HG03565 (cell line): ENCODE measurements around the gene SMARCD3.

Source experiments
- ATAC-seq: cut with Tn5 transposase; IDR thresholded peaks from one replicate; pipeline ENCODE4 v1.9.1; 2021; ENCODE audit warnings: mild to moderate bottlenecking, moderate library complexity; ENCODE audit not compliant: unreplicated experiment

The SMARCD3 gene

DNA sequence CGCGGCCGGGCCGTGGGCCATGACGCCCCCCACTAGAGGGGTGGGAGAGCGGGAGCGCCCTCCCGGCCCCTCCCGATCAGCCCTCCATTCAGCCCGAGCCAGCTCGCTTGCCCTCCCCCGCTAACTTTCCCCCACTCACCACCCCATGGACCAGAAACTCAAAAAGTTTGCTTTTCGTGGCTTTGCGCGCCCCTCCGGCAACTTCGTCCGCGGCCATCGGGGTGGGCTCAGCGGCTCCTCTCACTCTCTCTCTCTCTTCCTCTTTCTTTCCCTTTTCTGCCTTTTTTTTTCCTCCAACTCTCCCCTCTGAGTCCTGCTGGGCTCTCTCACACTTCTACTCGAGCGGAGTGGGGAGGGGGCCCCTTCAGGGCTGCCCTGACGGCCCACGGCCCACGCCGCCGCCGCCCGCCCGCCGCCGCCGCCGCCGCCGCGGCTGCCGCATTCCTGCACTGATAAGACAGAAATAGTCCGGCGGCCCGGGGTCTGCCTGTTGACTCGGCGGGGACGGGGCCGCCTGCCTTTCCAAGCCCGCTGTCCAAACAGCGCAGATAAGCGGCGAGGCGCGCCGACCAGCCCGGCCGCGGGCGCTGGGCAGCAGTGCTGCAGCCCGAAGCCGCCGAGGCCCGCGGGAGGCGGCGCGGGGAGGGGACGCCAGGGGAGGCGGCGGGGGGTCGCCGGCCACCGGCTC lies at the start of gene SMARCD3:
TSS of gene SMARCD3 (minus strand) at position 349 of the 688 bp plus-strand sequence. CDS start at position 217, 132 bp downstream.
- ATAC-seq = no peak

DNA sequence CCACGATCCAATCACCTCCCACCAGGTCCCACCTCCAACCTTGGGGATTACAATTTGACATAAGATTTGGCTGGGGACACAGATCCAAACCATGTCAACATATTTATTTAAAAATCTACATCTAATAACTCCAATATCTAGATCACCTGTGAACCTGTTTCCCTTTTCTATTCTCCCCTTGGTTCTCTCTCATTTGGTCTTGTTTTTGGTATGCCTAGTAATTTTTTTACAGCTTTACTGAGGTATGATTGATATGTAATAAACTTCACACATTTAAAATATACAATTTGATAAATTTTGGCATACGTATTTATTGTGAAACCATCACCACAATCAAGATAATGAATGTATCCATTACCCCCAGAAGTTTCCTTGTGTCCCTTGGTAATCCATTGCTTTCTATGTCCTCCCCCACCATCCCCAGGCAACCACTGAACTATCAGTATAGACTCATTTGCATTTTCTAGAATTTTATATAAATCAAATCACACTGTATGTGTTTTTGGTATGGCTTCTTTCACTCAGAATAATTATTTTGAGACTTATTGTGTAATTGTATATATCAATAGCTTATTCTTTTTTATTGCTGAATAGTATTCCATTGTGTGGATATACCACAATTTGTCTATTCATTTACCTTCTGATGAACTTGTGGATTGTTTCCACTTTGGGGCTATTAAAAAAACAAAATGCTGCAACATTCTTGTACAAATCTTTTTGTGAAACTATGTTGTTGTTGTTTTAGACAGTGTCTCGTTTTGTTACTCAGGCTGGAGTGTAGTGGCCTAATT lies 47.9 kb upstream of the SMARCD3 start:
- no peak for ATAC-seq

DNA sequence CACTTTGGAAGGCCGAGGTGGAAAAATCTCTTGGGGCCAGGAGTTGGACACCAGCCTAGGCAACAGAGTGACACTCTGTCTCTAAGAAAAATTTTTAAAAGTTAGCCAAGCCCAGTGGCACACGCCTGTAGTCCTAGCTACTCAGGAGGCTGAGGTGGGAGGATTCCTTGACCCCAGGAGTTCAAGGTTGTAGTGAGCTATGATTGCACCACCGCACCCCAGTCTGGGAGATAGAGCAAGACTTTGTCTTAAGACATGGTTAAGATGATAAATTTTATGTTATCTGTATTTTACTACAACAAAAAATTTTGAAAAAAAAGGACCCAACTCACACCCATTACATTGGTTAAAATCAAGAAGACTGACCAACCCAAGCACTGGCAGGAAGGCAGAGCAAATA lies 44.4 kb upstream of the SMARCD3 start:
- no peak for ATAC-seq

DNA sequence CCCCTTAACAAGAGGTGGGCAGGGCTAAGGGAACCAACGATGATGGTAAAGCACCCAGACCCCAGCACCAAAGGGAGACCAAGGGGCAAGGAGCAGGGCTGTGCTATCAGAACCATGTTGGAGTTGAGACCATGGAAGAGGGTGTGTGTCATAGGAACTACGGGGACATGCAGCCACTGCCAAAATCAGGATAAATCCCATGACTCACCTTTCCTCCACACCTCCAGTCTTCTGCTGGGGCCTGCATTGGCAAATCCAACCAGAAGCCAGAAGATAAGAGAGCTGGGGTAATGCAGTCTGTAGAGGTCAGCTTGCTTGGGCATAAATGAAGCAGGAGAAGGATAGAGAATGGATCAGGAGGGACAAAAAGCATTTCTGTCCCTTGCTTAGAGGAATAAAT lies 42.7 kb upstream of the SMARCD3 start:
- ATAC-seq = no peak

DNA sequence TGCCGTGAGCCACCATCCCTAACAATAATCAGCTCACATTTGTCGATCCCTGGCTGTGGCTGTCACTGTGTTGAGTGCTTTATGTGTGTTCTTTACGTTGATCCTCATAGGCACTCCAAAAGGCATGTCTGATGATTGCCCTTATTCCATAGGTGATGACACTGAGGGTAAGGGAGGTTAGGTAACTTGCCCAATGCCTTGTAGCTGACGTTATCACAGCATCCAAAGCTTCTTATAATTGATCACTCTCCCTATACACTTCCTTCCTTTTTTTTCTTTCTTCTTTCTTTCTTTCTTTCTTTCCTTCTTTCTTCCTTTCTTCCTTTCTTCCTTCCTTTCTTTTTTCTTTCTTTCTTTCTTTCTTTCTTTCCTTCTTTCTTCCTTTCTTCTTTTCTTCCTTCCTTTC lies 41.9 kb upstream of the SMARCD3 start:
- no peak for ATAC-seq

DNA sequence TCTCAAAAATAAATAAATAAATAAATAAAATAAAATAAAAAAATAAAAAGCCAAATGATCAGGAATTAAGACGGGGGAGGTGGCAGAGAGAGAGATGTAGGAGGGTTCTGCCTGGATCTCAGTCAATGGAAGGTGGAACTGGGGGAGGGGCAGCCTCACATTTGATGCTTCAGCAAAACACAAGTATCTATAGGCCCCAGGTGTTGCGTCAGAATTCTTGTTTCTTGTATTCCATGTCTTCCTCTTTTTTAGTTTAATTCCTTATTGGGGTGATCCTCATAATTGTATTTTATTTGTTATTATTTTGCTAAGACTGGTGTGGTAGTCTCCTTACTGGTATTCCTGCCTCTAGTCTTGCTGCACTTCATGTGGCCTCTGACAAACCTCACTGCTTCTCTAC lies 41.4 kb upstream of the SMARCD3 start:
- ATAC-seq = no peak

DNA sequence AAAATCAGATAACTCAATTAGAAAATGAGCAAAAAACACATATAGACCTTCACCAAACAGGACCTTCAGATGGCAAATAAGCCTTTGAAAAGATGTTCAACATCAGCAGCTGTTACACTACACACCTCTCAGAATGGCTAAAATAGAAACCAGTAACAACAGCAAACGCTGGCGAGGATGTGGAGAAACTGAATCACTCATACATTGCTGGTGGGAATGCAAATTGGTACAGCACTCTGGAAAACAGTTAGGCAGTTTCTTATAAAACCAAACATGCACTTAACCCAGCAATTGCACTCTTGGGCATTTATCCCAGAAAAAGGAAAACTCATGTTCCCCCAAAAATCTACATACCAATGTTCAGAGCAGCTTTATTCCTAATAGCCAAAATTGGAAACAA lies 37.7 kb upstream of the SMARCD3 start:
- no peak for ATAC-seq

DNA sequence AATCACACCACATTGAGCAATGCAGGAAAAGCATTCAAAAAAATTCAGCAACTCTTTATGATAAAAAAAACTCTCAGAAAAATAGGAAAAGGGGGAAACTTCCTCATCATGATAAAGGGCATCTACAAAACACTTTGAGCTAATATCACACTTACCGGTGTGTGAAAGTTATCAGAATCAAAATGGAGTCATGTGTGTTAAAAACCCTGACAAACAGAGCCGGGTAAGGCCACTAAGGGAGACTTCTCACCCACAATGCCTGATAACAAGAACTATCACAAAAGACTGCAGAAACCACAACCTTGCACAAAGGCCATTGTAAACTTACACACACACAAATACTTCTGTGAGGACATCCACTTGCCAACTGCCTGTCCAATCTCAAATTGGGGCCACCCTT lies 34.8 kb upstream of the SMARCD3 start:
- ATAC-seq = no peak

DNA sequence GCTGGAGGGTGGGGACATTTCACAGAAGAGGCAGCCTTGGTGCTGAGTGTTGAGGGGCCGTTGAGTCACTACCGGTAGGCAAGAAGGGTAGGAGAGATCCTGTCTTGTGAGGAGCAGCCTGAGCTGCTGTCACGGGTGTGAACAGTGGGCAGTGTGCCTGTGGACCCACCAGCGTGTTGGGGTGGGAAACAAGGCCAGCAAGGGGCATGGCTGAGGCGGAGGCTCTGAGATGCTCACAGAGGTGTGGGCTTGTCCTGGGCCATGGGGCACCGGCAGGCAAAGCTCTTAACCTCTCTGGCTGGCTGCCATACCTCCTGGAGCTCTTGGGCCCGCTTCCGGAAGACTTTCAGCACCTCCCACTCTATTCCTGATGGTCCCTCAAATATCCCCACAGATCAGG lies 33.6 kb upstream of the SMARCD3 start:
- no peak for ATAC-seq

DNA sequence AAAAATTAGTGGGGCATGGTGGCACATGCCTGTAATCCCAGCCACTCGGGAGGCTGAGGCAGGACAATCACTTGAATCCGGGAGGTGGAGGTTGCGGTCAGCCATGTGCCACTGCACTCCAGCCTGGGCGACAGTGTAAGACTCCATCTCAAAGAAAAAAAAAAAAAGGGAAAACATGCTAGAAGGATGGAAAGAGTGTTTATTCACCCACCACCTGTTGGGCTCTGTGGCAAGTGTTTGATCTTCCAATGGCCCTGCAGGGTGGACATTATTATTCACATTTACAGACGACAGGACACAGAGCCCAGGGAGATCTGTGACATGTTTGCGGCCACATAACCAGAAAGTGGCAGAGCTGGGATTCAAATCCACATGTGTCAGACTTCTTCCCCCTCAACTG lies 33.2 kb upstream of the SMARCD3 start:
- ATAC-seq = no peak

DNA sequence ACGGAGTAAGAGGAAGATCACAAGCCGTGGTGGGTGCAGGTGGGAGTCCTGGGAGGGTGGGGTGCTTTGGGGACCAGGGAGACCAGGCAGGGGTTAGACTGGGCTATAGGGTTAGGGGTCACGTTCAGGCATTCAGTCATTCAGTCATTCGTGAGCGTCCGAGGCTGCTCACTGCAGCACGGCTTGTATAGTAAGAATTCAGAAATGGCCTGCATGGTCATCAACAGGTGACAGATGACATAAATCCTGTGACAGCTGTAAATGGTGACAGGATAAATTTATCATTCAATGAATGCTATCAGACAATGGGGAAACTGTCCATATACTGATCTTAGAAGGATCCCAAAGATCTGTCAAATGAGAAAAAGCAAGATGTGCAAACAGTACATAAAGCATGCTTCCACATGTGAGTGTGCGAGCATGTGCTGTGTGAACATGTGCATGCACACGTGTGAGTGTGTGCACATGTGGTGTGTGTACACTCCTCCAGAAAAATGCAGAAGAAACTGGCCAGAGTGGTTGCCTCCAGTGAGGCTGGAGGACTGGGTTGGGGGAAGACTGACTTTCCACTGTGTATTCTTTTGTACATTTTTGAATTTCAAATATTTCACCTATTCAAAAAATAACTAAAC lies 32.0 kb upstream of the SMARCD3 start:
- ATAC-seq = no peak

DNA sequence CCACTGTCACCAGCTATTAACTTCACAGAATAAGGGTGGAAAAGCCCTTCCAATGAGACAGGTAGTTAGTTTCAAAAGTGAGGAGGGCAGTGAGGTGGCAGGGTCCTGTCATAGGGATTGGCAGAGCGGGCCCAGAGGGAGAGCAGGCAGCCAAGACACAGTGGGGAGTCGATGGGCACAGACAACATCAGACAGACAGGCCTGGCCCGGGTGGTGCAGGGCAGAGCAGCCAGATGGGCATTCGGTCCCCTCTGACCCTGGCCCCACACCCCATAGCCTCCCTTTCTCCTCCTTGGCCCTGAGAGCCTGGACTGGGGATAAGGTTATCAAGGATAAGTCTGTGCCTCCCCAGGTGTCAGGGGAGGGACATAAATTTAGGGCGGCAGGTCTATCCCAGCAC lies 31.4 kb upstream of the SMARCD3 start:
- ATAC-seq = no peak

DNA sequence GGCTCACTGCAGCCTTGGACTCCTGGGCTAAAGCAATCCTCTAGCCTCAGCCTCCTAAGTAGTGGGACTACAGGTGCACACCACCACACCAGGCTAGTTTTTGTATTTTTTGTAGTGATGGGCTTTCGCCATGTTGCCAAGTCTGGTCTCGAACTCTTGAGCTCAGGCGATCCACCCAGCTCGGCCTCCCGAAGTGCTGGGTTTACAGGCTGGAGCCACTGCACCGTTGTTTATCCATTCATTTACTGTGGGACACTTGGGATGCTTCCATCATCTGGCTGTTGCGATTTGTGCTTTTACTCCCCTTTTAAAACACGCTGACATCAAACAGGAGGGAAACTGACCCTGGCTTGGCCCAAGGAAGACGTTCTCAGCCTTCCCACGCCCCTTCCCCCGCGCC lies 30.5 kb upstream of the SMARCD3 start:
- ATAC-seq = no peak

DNA sequence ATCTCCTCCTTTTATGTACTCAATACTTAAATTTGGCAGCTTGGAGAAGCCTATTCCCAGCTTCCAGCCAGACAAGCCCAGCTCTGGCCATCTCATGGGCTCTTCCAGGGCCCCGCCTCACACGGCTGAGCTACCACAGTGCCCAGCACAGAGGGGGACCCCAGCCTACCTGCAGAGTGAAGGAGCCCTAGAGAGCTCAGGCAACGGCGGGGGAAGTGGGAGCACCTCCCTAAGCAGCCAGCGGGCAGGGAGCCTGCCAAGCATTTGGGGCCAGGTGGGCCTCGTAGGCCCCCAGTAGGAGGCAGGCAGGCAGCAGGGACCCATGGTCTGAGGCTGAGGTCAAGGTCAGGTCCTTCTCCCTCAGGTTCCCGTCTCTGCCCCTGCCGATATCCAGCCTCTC lies 29.1 kb upstream of the SMARCD3 start:
- no peak for ATAC-seq

DNA sequence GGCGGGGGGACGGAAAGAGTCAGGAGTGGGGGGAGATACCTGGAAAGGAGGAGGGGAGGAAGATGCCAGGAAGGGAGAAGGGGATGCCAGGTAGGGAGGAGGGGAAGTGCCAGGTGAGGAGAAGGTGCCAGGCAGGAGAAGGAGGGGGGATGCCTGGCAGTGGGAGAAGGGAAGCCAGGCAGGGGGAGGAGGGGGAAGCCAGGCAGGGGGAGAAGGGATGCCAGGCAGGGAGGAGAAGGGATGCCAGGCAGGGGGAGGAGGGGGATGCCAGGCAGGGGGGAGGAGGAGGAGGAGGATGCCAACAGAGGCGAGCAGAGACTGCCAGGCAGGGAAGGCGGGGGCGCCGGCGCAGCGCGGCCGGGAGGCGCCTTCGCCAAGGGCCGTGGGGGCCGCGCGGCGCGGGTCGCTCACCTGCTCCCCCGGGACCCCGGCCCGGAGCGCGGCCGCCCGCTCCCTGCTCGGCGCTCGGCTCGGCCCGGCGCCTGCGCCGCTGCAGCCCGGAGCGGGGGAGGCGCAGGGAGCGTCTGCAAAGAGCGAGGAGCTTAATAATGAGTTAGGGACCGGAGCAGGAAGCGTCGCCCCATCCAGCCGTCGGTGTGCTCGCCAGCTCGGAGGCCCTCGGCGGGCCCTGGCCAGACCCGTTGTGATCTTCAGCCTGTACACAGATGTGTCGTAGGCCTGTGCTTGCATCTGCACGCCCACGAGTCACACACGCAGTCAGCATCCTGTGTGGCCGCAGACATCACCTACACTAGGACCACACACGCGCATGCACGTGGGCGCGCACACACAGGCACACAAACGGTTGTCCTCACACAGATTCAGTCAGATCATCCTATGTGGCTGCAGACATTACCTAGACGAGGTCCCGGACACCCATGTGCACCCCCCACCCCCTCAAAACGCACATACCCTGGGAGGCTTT lies 28.4 kb upstream of the SMARCD3 start:
- no peak for ATAC-seq

DNA sequence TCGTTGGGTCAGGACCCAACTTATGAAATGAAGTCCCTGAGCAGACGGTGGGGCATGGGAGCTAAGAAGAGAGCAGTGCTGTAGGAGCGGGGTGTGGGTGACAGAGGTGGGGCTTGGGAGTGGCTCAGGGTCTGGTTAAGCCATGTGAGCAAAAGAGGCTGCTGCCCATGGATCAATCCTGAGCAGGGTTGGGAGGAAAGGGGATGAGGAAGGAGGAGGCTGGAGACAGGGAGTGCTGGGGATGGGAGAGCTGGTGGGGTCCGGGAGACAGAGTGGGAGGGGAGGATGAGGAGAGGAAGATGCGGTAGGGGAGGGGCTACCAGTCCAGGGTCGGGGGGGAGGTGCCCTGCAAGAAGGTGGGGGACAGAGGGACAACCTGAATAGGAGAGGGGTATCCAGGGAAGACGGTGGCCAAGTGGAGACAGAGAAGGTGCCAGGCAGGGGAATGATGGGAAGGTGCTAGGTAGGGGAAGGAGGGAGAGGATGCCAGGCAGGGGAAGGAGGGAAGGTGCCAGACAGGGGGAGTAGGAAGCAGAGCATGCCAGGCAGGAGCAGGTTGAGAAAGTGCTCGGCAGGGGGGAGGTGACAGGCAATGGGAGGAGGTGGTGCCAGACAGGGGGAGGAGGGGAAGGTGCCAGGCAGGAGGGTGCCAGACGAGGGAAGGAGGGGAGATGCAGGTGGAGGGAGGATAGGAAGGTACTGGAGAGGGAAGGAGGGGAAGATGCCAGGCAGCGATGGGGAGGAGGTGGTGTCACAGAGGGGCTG lies 27.5 kb upstream of the SMARCD3 start:
- no peak for ATAC-seq

DNA sequence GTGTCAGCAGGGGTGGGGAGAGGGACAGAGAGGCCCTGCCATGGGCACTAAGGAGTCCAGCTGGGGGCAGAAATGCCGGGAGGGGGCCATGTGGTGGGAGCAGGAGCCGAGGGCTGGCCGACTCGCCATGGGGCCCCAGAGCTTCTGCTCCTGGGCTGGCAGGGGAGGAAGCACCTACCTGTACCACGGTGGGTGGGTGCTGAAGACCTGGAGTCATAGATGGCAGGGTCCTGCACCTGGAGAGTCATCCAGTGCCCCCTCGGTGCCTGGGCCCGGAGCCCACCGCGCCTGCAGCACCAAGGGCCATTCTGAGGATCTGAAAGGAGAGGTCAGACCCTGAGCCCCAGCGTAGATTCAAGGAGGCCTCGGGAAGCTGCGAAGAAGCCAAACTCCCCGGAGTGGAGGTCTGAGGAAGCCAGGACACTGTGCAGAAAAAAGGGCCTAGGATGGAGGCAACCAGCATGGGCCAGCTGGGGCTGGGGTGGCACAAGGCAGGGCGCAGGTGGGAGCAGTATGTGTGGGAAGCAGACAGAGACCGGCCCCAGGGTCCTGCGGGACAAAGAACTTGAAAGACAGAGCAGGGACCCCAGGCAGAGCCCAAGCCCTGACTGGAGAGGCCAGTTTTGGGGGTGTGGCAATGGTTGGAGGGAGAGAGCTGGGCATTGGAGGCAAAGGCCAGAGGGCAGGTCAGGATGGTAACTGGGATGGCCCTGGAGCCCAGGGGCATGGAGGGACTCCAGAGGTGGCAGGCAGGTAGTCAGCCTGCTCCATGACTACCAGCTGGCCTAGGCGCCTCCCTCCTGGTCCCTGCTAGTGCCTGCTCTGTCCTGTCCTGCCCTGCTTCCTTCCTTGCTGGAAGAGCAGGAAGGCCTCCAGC lies 26.7 kb upstream of the SMARCD3 start:
- ATAC-seq = no peak

DNA sequence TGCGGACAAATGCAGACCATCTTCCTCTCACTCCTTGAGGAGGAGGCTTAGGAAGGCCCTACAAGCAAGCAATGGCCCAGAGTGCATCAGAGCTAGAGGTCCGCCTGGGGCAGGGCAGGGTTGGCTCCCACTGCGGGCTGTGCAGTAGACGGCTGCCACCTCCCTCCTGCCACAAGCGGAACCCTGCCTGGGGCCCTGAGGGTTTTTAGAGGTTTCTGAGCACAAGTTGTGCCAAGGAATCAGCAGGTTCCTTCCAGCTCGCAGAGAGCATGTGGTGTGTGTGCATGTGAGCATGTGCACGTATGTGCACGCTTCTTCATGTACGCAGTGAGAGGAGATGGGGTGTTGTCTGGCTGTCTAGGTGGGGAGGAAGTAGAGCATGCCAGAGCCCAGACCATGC lies 25.9 kb upstream of the SMARCD3 start:
- no peak for ATAC-seq

DNA sequence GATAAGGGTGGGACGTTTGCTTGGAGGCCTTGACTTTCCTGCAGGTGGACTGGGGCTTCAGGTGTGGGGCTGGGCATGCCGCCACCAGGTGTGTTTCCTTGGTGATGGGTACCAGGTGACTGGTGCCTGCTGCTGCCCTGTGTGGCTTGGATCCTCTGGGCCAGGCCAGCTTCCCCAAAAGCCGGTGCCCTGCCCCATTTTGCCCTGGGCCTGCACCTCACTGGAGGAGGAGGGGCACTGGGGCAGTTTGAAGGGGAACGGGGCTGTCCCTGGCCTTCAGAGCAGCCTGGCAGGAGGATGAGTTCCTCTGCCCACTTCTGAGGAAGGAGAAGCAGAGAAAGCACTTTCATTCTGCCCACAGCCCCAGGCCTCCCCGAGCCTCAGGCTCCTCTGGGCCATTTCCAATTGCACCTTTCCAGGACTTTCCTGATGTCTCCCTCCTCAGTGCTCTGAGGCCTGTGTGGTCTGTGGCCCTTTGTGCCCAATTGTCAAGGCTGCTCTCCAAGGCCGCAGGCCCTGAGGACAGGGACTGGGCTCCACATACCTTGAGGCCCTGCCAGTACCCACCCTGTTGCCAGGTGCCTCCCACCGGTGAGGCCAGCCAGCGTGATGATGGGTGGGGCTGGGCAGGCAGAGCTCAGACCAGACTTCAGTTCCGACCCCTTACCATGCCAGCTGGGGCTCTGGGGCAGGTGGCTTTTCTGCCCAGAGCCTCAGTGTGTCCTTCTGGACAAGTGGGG lies 25.3 kb upstream of the SMARCD3 start:
- no peak for ATAC-seq
